ENCODE results near the gene LIMCH1.
"Not testable (repeated sequence)": the region's sequence is repeated elsewhere in the genome, so short reads cannot be mapped to it uniquely, and the experiment has no call there.

The LIMCH1 gene

DNA sequence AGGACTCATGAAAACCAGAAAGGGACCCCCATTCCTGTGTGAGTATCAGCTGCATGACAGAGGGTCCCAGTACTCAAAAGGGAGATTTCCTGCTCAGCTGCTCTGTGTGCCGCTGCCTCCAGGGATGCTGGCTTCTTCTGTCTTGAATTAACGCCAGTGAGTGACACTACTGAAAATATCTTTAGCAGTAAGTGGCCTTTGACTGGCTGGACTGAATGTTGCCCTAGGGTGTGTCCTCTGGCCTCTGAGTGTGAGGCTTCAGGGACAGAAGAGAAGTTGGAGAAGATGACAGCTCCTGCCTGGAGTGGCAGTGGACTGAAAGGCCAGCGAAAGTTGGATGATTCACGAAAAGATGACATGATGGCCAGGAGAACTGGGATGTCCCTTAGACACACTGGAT, 95.4 kb downstream of the LIMCH1 start:
- CTCF ChIA-PET, result no interaction called here
- TF ChIP-seq, protein P1, sequence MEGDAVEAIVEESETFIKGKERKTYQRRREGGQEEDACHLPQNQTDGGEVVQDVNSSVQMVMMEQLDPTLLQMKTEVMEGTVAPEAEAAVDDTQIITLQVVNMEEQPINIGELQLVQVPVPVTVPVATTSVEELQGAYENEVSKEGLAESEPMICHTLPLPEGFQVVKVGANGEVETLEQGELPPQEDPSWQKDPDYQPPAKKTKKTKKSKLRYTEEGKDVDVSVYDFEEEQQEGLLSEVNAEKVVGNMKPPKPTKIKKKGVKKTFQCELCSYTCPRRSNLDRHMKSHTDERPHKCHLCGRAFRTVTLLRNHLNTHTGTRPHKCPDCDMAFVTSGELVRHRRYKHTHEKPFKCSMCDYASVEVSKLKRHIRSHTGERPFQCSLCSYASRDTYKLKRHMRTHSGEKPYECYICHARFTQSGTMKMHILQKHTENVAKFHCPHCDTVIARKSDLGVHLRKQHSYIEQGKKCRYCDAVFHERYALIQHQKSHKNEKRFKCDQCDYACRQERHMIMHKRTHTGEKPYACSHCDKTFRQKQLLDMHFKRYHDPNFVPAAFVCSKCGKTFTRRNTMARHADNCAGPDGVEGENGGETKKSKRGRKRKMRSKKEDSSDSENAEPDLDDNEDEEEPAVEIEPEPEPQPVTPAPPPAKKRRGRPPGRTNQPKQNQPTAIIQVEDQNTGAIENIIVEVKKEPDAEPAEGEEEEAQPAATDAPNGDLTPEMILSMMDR (conservative IDR thresholded peaks at IDR 0.05; ENCODE audit: low read depth), result no peak
- POLR2A ChIA-PET (ENCODE audit: low non-redundant PET), result no interaction called here

GRCh38 chr4:41635441-41635840, 97.5 kb downstream of the LIMCH1 start:
- H3K27ac ChIP-seq, result no peak overlapping the region
- no peak for DNase-seq (ENCODE audit: low spot score)
- TF ChIP-seq, protein P1 (conservative IDR thresholded peaks at IDR 0.05; ENCODE audit: low read depth), result no peak
- POLR2A ChIA-PET (ENCODE audit: low non-redundant PET), result no interaction called here
- CTCF ChIA-PET, result interaction anchor here (0.6 kb wide), 1 partner anchor 1299 kb away, joined by 3 read pairs; no protein-coding TSS in a partner anchor

More for the DNA sequence above, 95.4 kb downstream of the LIMCH1 start:
- no peak for DNase-seq (ENCODE audit: low spot score)
- H3K27ac ChIP-seq, result no peak overlapping the region

DNA sequence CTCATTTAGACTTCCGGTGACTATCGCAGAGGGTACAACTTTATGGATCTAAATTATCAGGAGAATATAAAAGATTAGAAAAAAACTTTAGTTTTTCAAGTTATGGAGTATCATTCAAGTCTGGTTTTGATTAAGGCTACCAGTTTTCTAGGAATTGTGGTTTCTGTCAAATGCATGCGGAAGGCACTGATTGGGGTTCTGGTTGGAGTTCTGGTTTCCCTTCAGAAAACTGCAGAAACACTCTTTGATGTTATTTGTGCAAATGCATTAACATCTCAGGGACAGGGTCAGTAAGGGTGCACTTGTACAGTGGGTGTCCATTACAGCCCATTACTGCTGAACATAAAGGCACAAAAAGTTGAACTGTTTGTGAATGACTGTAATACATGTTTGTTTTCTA, 100.2 kb downstream of the LIMCH1 start:
- TF ChIP-seq, protein P1 (conservative IDR thresholded peaks at IDR 0.05; ENCODE audit: low read depth), result no peak
- no peak for DNase-seq (ENCODE audit: low spot score)
- ChIA-PET CTCF (no interaction called here), POLR2A (ENCODE audit: low non-redundant PET) (no interaction called here)
- no peak overlapping the region for H3K27ac ChIP-seq

DNA sequence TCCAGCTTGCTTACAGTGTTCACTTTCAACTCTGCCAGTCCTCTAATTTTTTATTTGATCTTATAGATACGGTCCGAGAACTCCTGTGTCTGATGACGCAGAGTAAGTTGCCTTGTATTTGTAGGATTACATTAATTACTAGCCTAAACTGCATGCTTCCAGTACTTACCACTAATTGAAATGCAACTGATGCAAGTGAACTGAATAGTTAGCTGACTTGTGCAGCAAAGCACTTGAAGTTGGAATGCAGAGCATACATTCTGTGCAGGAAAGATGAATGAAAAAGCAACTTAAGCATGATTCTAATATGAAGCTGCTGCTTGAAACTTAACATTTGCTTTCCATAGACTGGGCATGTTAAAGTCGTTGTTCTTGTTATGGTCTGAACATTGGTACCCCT, 100.9 kb downstream of the LIMCH1 start:
- ChIA-PET POLR2A (ENCODE audit: low non-redundant PET) (no interaction called here), CTCF (no interaction called here)
- no peak for DNase-seq (ENCODE audit: low spot score)
- TF ChIP-seq, protein P1 (conservative IDR thresholded peaks at IDR 0.05; ENCODE audit: low read depth), result no peak
- no peak overlapping the region for H3K27ac ChIP-seq

- no peak for DNase-seq (ENCODE audit: low spot score)
- H3K27ac ChIP-seq, result no peak overlapping the region
- TF ChIP-seq, protein P1 (conservative IDR thresholded peaks at IDR 0.05; ENCODE audit: low read depth), result no peak
- ChIA-PET POLR2A (ENCODE audit: low non-redundant PET) (no interaction called here), CTCF (no interaction called here)
Observed at GRCh38 chr4:41639291-41639690, 101.3 kb downstream of the LIMCH1 start.

- CTCF ChIA-PET, result no interaction called here
Observed at GRCh38 chr4:41640906-41641305, 102.9 kb downstream of the LIMCH1 start.

GRCh38 chr4:41642746-41643145, 104.8 kb downstream of the LIMCH1 start:
- H3K27ac ChIP-seq; DNase-seq (ENCODE audit: low spot score); POLR2A ChIA-PET (ENCODE audit: low non-redundant PET): not testable (repeated sequence)
- CTCF ChIA-PET, result interaction anchor here (0.6 to 1.3 kb wide), 4 partner anchors 13 to 362 kb away, joined by 3 to 8 read pairs (median 4); no protein-coding TSS in a partner anchor

More at GRCh38 chr4:41640906-41641305, 102.9 kb downstream of the LIMCH1 start:
- TF ChIP-seq, protein P1 (conservative IDR thresholded peaks at IDR 0.05; ENCODE audit: low read depth), result no peak
- POLR2A ChIA-PET (ENCODE audit: low non-redundant PET), result no interaction called here
- no peak for DNase-seq (ENCODE audit: low spot score)
- no peak overlapping the region for H3K27ac ChIP-seq
